KBM-7 (cell line): Measurements from ENCODE around the gene PTEN.

Experiments used
- DNase-seq: peaks from one replicate; pipeline ENCODE4 v3.0.0-alpha.2; 2015
- in situ Hi-C: fragments of 300-500 bp; cut with MboI; formaldehyde crosslinking; loops from 2 replicates; pipeline ENCODE4 v1.14.3; 2020; ENCODE audit warnings: low sequenced_read_pairs, low pct_unique_long_range_greater_than_20kb, mixed read lengths

PTEN gene

GRCh38 chr10:87940210-87940609, 76.8 kb downstream of the PTEN start:
- in situ Hi-C loops = no loop called here
- DNase-seq = no peak

- in situ Hi-C loops = no loop called here
- no peak for DNase-seq
Observed at GRCh38 chr10:87942884-87943527, 79.6 kb downstream of the PTEN start.

- in situ Hi-C loops = no loop called here
- DNase-seq = no peak
Observed at GRCh38 chr10:87945984-87946383, 82.6 kb downstream of the PTEN start.

GRCh38 chr10:87952612-87953011, 89.2 kb downstream of the PTEN start:
- in situ Hi-C loops = no loop called here
- no peak for DNase-seq

- in situ Hi-C loops = no loop called here
Observed at GRCh38 chr10:87956055-87956454, 92.6 kb downstream of the PTEN start.

GRCh38 chr10:87957702-87958101, 94.3 kb downstream of the PTEN start:
- no peak for DNase-seq
- in situ Hi-C loops = no loop called here

More at GRCh38 chr10:87956055-87956454, 92.6 kb downstream of the PTEN start:
- no peak for DNase-seq

GRCh38 chr10:87960230-87960629, 96.8 kb downstream of the PTEN start:
- DNase-seq = no peak
- in situ Hi-C loops = no loop called here

- DNase-seq = no peak
- in situ Hi-C loops = no loop called here
Observed at GRCh38 chr10:87961314-87961713, 97.9 kb downstream of the PTEN start.

- in situ Hi-C loops = no loop called here
- no peak for DNase-seq
Observed at GRCh38 chr10:87966459-87966858, 103.0 kb downstream of the PTEN start.

GRCh38 chr10:87973635-87974034, 110.2 kb downstream of the PTEN start:
- no peak for DNase-seq
- in situ Hi-C loops = no loop called here

GRCh38 chr10:87974130-87974529, 110.7 kb downstream of the PTEN start:
- DNase-seq = no peak
- in situ Hi-C loops = no loop called here

GRCh38 chr10:87974769-87975168, 111.3 kb downstream of the PTEN start:
- no peak for DNase-seq
- in situ Hi-C loops = no loop called here

GRCh38 chr10:87976101-87976743, 112.8 kb downstream of the PTEN start:
- no peak for DNase-seq
- in situ Hi-C loops = no loop called here

GRCh38 chr10:87978166-87978565, 114.7 kb downstream of the PTEN start:
- DNase-seq = no peak
- in situ Hi-C loops = no loop called here

GRCh38 chr10:87979847-87980246, 116.4 kb downstream of the PTEN start:
- DNase-seq = no peak
- in situ Hi-C loops = no loop called here

- in situ Hi-C loops = no loop called here
- DNase-seq = no peak
Observed at GRCh38 chr10:87983716-87984115, 120.3 kb downstream of the PTEN start.

- DNase-seq = no peak
- in situ Hi-C loops = no loop called here
Observed at GRCh38 chr10:87987206-87987605, 123.8 kb downstream of the PTEN start.

GRCh38 chr10:87991946-87992345, 128.5 kb downstream of the PTEN start:
- DNase-seq = no peak
- in situ Hi-C loops = no loop called here

- in situ Hi-C loops = no loop called here
Observed at GRCh38 chr10:88004451-88004850, 141.0 kb downstream of the PTEN start.

GRCh38 chr10:88006261-88006660, 142.8 kb downstream of the PTEN start:
- DNase-seq = no peak
- in situ Hi-C loops = no loop called here

More at GRCh38 chr10:88004451-88004850, 141.0 kb downstream of the PTEN start:
- DNase-seq = no peak

- in situ Hi-C loops = no loop called here
- no peak for DNase-seq
Observed at GRCh38 chr10:88008866-88009470, 145.5 kb downstream of the PTEN start.
